Activated CD4-positive, alpha-beta memory T cell treated with anti-CD3 and anti-CD28 coated beads, Interleukin-2, amount 10 ng/mL, durations not matched to agents 7 days and 5 days (primary cell): ENCODE results near the gene BLMH. TPM values are rescaled to one million over a fixed set of nuclear protein-coding genes. Genes with fewer than 3 reads are reported as not detected.

Source experiments
- CTCF ChIA-PET: fragments of 350-600 bp; sonication (Branson Sonifier 250); formaldehyde crosslinking; loops from one replicate; lab custom pipeline; 2021; ENCODE audit warnings: antibody characterized with exemption, inconsistent platforms; lab: Charles Lee
- POLR2A ChIA-PET: fragments of 350-600 bp; sonication (Branson Sonifier 250); formaldehyde crosslinking; loops from one replicate; lab custom pipeline; 2021; ENCODE audit warnings: antibody characterized with exemption; lab: Charles Lee
- DNase-seq: peaks from one replicate; pipeline ENCODE4 v3.0.0-alpha.2; 2020
- H3K27ac Mint-ChIP-seq: one replicate; pipeline ENCODE4 v1.8.0; 2021; ENCODE audit warnings: mild to moderate bottlenecking, mixed read lengths
- H3K27me3 Mint-ChIP-seq: one replicate; pipeline ENCODE4 v1.8.0; 2021; ENCODE audit warnings: mixed read lengths
- H3K36me3 Mint-ChIP-seq: one replicate; pipeline ENCODE4 v1.8.0; 2021; ENCODE audit warnings: low read depth, mixed read lengths
- H3K4me1 Mint-ChIP-seq: one replicate; pipeline ENCODE4 v1.8.0; 2021; ENCODE audit warnings: mixed read lengths
- H3K4me3 Mint-ChIP-seq: one replicate; pipeline ENCODE4 v1.8.0; 2021; ENCODE audit warnings: mild to moderate bottlenecking, mixed read lengths
- H3K9me3 Mint-ChIP-seq: one replicate; pipeline ENCODE4 v1.8.0; 2021; ENCODE audit warnings: mixed read lengths
- total RNA-seq, 2 experiments: library from RNA; stranded (reverse); gene quantifications; one replicate each; pipeline ENCODE4 v1.2.3, GENCODE V29; 2021

Gene BLMH
- total RNA-seq, 2 experiments from 2014 or later, result 47.3 to 52.8 TPM

GRCh38 chr17:30300818-30301217 is 9.1 kb upstream of the BLMH start:
- H3K36me3 Mint-ChIP-seq, result no peaks in the 10 kb centered on the region
- H3K4me3 Mint-ChIP-seq, result no peak overlapping the region
- H3K9me3 Mint-ChIP-seq, result no peaks in the 10 kb centered on the region
- POLR2A ChIA-PET, result no interaction called here
- H3K27ac Mint-ChIP-seq, result no peak overlapping the region
- DNase-seq, result no peak
- CTCF ChIA-PET, result interaction anchor here (1.0 kb wide), 1 partner anchor 9 kb away, joined by 3 read pairs; the partner anchor contains the start of gene BLMH
- H3K4me1 Mint-ChIP-seq, result no peaks in the 10 kb centered on the region
- peaks cover 2% of the 10 kb centered on the region for H3K27me3 Mint-ChIP-seq

DNA sequence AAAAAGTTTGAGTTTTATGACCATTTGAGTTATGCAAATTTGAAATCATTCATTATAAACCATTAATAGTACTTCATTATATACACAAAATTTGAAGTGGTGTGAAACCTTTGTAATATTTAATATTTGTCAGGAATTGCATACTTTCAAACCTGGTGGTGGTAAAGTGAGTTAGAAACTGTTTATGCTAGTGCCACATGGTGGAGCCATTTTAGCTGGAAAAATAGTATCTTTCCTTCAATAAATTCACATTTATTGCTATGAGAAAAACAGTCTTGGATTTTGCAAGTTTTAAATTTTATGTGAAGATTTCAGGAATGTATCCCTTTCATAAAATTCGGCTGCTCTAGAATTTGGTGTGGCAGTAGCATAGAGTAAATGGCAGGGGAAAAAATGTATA is 7.3 kb upstream of the BLMH start:
- H3K27ac Mint-ChIP-seq, result no peak overlapping the region
- no peaks in the 10 kb centered on the region for H3K9me3 Mint-ChIP-seq

GRCh38 chr17:30297715-30298114 is 6.0 kb upstream of the BLMH start:
- no peak for DNase-seq
- peaks cover under 1% of the 10 kb centered on the region for H3K4me1 Mint-ChIP-seq
- ChIA-PET POLR2A (no interaction called here), CTCF (interaction anchor here (1.8 kb wide), 1 partner anchor 39 kb away, joined by 6 read pairs; no protein-coding TSS in a partner anchor)
- no peaks in the 10 kb centered on the region for H3K27me3 Mint-ChIP-seq
- H3K27ac Mint-ChIP-seq, result no peak overlapping the region
- H3K9me3 Mint-ChIP-seq, result no peaks in the 10 kb centered on the region
- no peaks in the 10 kb centered on the region for H3K36me3 Mint-ChIP-seq
- H3K4me3 Mint-ChIP-seq, result no peak overlapping the region

More for the DNA sequence above, 7.3 kb upstream of the BLMH start:
- ChIA-PET POLR2A (no interaction called here), CTCF (no interaction called here)
- Mint-ChIP-seq H3K4me3 (no peak overlapping the region), H3K36me3 (no peaks in the 10 kb centered on the region), H3K4me1 (no peaks in the 10 kb centered on the region), H3K27me3 (no peaks in the 10 kb centered on the region)
- DNase-seq, result no peak

DNA sequence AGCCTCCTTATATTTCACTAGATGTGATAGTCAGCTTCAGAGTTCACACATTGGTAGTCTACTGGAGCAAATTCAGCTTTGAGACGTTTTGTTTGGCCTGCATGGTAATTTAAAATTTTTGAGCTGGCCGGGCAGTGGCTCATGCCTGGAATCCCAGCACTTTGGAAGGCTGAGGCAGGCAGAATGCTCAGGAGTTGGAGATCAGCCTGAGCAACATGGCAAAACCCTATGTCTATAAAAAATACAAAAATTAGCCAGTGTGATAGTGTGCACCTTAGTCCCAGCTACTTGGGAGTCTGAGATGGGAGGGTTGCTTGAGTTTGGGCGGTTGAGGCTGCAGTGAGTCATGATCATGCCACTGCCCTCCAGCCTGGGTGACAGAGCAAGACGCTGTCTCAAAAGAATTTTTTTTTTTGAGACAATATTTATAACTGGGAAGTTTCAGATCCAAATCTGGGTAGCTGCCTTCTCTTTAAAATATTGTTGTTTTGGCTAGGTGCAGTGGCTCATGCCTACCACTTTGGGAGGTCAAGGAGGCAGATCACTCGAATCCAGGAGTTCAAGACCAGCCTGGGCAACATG is 4.8 kb upstream of the BLMH start:
- Mint-ChIP-seq H3K27me3 (no peaks in the 10 kb centered on the region), H3K4me1 (peaks cover 5% of the 10 kb centered on the region), H3K36me3 (no peaks in the 10 kb centered on the region), H3K27ac (no peak overlapping the region), H3K4me3 (no peak overlapping the region), H3K9me3 (no peaks in the 10 kb centered on the region)
- ChIA-PET POLR2A (no interaction called here), CTCF (interaction anchor here (1.2 to 1.8 kb wide), 2 partner anchors 39 to 40 kb away, joined by 3 to 6 read pairs; no protein-coding TSS in a partner anchor)
- DNase-seq, result no peak

- H3K27ac Mint-ChIP-seq, result no peak overlapping the region
- POLR2A ChIA-PET, result interaction anchor here (1.0 to 2.7 kb wide), 19 partner anchors 13 to 361 kb away, joined by 3 to 25 read pairs (median 6); partner anchors contain the start of genes NSRP1 and TMIGD1
Measured at GRCh38 chr17:30292286-30292858, 628 bp upstream of the BLMH start.

GRCh38 chr17:30290696-30291542 is 825 bp downstream of the BLMH start:
- peak overlapping the region; percentile 83 for H3K27ac Mint-ChIP-seq
- H3K36me3 Mint-ChIP-seq, result peaks cover 28% of the 10 kb centered on the region
- peaks cover 22% of the 10 kb centered on the region for H3K4me1 Mint-ChIP-seq
- no peaks in the 10 kb centered on the region for H3K9me3 Mint-ChIP-seq
- H3K4me3 Mint-ChIP-seq, result peak overlapping the region; percentile 86
- ChIA-PET CTCF (interaction anchor here (0.7 to 2.3 kb wide), 10 partner anchors 10 to 186 kb away, joined by 3 to 33 read pairs (median 4); partner anchors contain the start of gene GOSR1), POLR2A (interaction anchor here (0.7 to 2.7 kb wide), 22 partner anchors 8 to 533 kb away, joined by 3 to 25 read pairs (median 4); partner anchors contain the start of genes CPD, CRLF3, NSRP1 and SSH2)
- no peaks in the 10 kb centered on the region for H3K27me3 Mint-ChIP-seq
- DNase-seq, result peak; percentile 43

More at GRCh38 chr17:30292286-30292858, 628 bp upstream of the BLMH start:
- no peak for DNase-seq
- no peaks in the 10 kb centered on the region for H3K27me3 Mint-ChIP-seq
- peaks cover 22% of the 10 kb centered on the region for H3K4me1 Mint-ChIP-seq
- CTCF ChIA-PET, result interaction anchor here (0.9 to 2.3 kb wide), 7 partner anchors 8 to 188 kb away, joined by 3 to 33 read pairs (median 4); no protein-coding TSS in a partner anchor
- H3K4me3 Mint-ChIP-seq, result peak overlapping the region; percentile 62
- peaks cover 14% of the 10 kb centered on the region for H3K36me3 Mint-ChIP-seq
- no peaks in the 10 kb centered on the region for H3K9me3 Mint-ChIP-seq

GRCh38 chr17:30290077-30290476 is 1.7 kb downstream of the BLMH start:
- POLR2A ChIA-PET, result interaction anchor here (2.7 kb wide), 2 partner anchors 11 to 37 kb away, joined by 8 to 15 read pairs; no protein-coding TSS in a partner anchor
- H3K36me3 Mint-ChIP-seq, result peaks cover 32% of the 10 kb centered on the region
- no peak for DNase-seq
- CTCF ChIA-PET, result interaction anchor here (1.0 kb wide), 1 partner anchor 185 kb away, joined by 3 read pairs; no protein-coding TSS in a partner anchor
- no peaks in the 10 kb centered on the region for H3K27me3 Mint-ChIP-seq
- no peaks in the 10 kb centered on the region for H3K9me3 Mint-ChIP-seq
- H3K4me1 Mint-ChIP-seq, result peaks cover 22% of the 10 kb centered on the region
- H3K27ac Mint-ChIP-seq, result no peak overlapping the region
- H3K4me3 Mint-ChIP-seq, result peak overlapping the region; percentile 86

DNA sequence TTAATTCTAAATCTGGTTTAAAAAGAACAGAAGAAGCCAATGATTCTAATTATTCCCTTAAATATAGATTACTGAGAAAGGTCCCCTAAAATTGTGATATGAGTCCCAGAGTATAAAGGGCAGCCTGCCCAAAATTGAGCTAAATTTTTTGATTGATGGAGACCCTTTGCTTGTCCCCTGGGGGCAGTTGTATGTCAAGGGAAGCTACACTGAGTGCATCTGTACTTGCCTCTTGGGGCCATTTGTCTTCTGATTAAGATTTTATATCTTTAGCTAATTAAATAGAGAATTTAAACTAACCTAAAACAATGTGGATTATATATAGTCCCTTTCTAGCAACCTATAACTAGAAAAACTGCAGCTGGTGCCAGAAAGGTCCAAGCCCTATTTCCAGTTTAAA is 12.6 kb downstream of the BLMH start:
- no peak for DNase-seq
- Mint-ChIP-seq H3K9me3 (no peaks in the 10 kb centered on the region), H3K27me3 (no peaks in the 10 kb centered on the region), H3K4me1 (no peaks in the 10 kb centered on the region), H3K4me3 (no peak overlapping the region), H3K36me3 (peaks cover 45% of the 10 kb centered on the region), H3K27ac (no peak overlapping the region)
- POLR2A ChIA-PET, result interaction anchor here (2.0 kb wide), 1 partner anchor 12 kb away, joined by 8 read pairs; the partner anchor contains the start of gene BLMH
- CTCF ChIA-PET, result interaction anchor here (1.1 to 3.7 kb wide), 3 partner anchors 13 to 154 kb away, joined by 3 to 13 read pairs (median 4); partner anchors contain the start of gene BLMH

DNA sequence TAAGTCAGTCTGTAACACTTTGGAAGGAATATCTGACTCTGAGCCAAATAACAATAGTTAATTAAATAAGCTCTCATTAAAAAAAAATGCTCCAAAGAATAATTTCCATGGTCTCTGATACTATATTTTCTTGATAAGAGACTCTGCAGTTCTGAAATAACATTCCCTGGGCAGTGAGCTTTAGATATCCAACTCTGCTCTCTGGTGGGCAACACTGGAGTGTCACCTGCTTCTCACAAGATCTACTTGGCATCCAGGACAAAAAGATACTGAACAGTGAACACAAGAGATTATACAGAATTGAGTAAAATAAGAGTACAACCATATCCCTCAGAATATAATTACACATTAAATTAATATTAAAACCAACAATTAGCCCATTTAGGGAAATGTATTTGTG is 13.7 kb downstream of the BLMH start:
- H3K36me3 Mint-ChIP-seq, result peaks cover 49% of the 10 kb centered on the region
- ChIA-PET CTCF (interaction anchor here (0.7 to 3.7 kb wide), 3 partner anchors 58 to 173 kb away, joined by 3 to 13 read pairs (median 5); no protein-coding TSS in a partner anchor), POLR2A (no interaction called here)
- no peak overlapping the region for H3K4me3 Mint-ChIP-seq
- H3K27ac Mint-ChIP-seq, result no peak overlapping the region
- no peaks in the 10 kb centered on the region for H3K27me3 Mint-ChIP-seq
- no peaks in the 10 kb centered on the region for H3K4me1 Mint-ChIP-seq
- no peak for DNase-seq
- H3K9me3 Mint-ChIP-seq, result no peaks in the 10 kb centered on the region

- no peaks in the 10 kb centered on the region for H3K9me3 Mint-ChIP-seq
- no peak overlapping the region for H3K4me3 Mint-ChIP-seq
- ChIA-PET POLR2A (no interaction called here), CTCF (no interaction called here)
- DNase-seq, result no peak
- H3K36me3 Mint-ChIP-seq, result peaks cover 58% of the 10 kb centered on the region
- no peak overlapping the region for H3K27ac Mint-ChIP-seq
- H3K27me3 Mint-ChIP-seq, result no peaks in the 10 kb centered on the region
- no peaks in the 10 kb centered on the region for H3K4me1 Mint-ChIP-seq
Measured at GRCh38 chr17:30275911-30276310, 15.8 kb downstream of the BLMH start.

- peaks cover 59% of the 10 kb centered on the region for H3K36me3 Mint-ChIP-seq
- no peak overlapping the region for H3K27ac Mint-ChIP-seq
- ChIA-PET POLR2A (no interaction called here), CTCF (interaction anchor here (0.8 kb wide), 1 partner anchor 17 kb away, joined by 3 read pairs; the partner anchor contains the start of gene BLMH)
- H3K27me3 Mint-ChIP-seq, result no peaks in the 10 kb centered on the region
- no peak overlapping the region for H3K4me3 Mint-ChIP-seq
- DNase-seq, result no peak
- no peaks in the 10 kb centered on the region for H3K4me1 Mint-ChIP-seq
- H3K9me3 Mint-ChIP-seq, result no peaks in the 10 kb centered on the region
Measured at GRCh38 chr17:30274887-30275286, 16.9 kb downstream of the BLMH start.

- Mint-ChIP-seq H3K4me1 (no peaks in the 10 kb centered on the region), H3K4me3 (no peak overlapping the region), H3K36me3 (peaks cover 63% of the 10 kb centered on the region), H3K27ac (no peak overlapping the region), H3K9me3 (no peaks in the 10 kb centered on the region), H3K27me3 (no peaks in the 10 kb centered on the region)
- ChIA-PET POLR2A (no interaction called here), CTCF (interaction anchor here (0.7 kb wide), 1 partner anchor 179 kb away, joined by 4 read pairs; no protein-coding TSS in a partner anchor)
- no peak for DNase-seq
Measured at GRCh38 chr17:30273373-30273772, 18.4 kb downstream of the BLMH start.
